A673 (cell line): ENCODE measurements around the gene ZNF146.

ENCODE experiments used
- CTCF ChIP-seq: fragments of 300-800, 200-600 bp; sonication (generic); conservative IDR thresholded peaks from 2 replicates; pipeline ENCODE4 v1.5.1; 2017; ENCODE audit warnings: low read depth, mild to moderate bottlenecking, antibody characterized with exemption, low read length, moderate library complexity, mixed read lengths
- EZH2 ChIP-seq: fragments of 200-600 bp; sonication (generic); IDR thresholded peaks from 2 replicates; pipeline ENCODE4 v1.6.1; 2017; ENCODE audit warnings: borderline replicate concordance, low read depth, mild to moderate bottlenecking, mixed read lengths, antibody characterized with exemption, low read length; ENCODE audit not compliant: poor library complexity, severe bottlenecking

GRCh38 chr19:36252047-36252446 lies 37.1 kb downstream of the ZNF146 start:
- TF ChIP-seq CTCF (no peak), EZH2 (no peak)
